ENCODE results near the gene BCAM. TPM values are rescaled to one million over a fixed set of nuclear protein-coding genes. Genes with fewer than 3 reads are reported as not detected.

Gene BCAM
- total and polyA plus RNA-seq, 2 of the 4 experiments (the other 2 are of a cell fraction) = 2.3 to 35.7 TPM

GRCh38 chr19:44820648-44821609, 12.0 kb downstream of the BCAM start:
- Histone ChIP-seq H2BK20ac (ENCODE audit: low read depth, low read length) (no peak overlapping the region), H2AK9ac (replicated peaks; ENCODE audit: low read depth, low read length, poor library complexity) (no peak overlapping the region), H2AK5ac (ENCODE audit: low read depth, low read length) (no peak overlapping the region), H4K91ac (ENCODE audit: insufficient read depth, low read depth, low read length) (no peak overlapping the region), H3K18ac (ENCODE audit: low read depth, low read length) (no peak overlapping the region), H2AFZ (replicated peaks; ENCODE audit: low read length, poor library complexity) (no peak overlapping the region), H2BK5ac (ENCODE audit: low read depth, low read length, poor library complexity, severe bottlenecking) (no peak overlapping the region), H4K8ac (ENCODE audit: low read depth in 2 of 2, low read length in 2 of 2) (no peak overlapping the region), H2BK120ac (ENCODE audit: low read depth, low read length) (no peak overlapping the region), H3K9me3 (ENCODE audit: control insufficient read depth, insufficient read depth, low read length) (no peaks in the 10 kb centered on the region), H3K4ac (ENCODE audit: low read depth, low read length) (no peak overlapping the region), H3K36me3 (ENCODE audit: control insufficient read depth, insufficient read depth, low read length) (peaks cover 6% of the 10 kb centered on the region), H3K4me1 (ENCODE audit: control insufficient read depth, insufficient read depth, low read length) (peaks cover 3% of the 10 kb centered on the region; the same call in 1 of the 2 replicates), H4K5ac (ENCODE audit: low read depth, low read length) (no peak overlapping the region), H2BK15ac (ENCODE audit: low read depth, low read length) (no peak overlapping the region), H3K4me2 (ENCODE audit: low read depth, low read length) (no peak overlapping the region), H3K79me1 (ENCODE audit: low read depth in 1 of 2, low read length in 2 of 2) (no peaks in the 10 kb centered on the region), H3K27ac (ENCODE audit: insufficient read depth, low read length) (no peak overlapping the region), H3K27me3 (ENCODE audit: control insufficient read depth, insufficient read depth, low read length) (peaks cover 2% of the 10 kb centered on the region), H3K9me1 (ENCODE audit: insufficient read depth, low read length) (0 out of 2 replicates have a peak, but pooled peaks cover 2% of the 10 kb centered on the region), H3K9ac (ENCODE audit: low read depth, low read length) (no peak overlapping the region), H4K20me1 (ENCODE audit: insufficient read depth, low read length) (no peaks in the 10 kb centered on the region), H3K23ac (ENCODE audit: low read depth, low read length) (no peak overlapping the region), H3K14ac (replicated peaks; ENCODE audit: low read depth, low read length) (no peak overlapping the region), H3K4me3 (ENCODE audit: insufficient read depth, low read depth, low read length) (no peak overlapping the region), H3K56ac (ENCODE audit: extremely low read depth, insufficient read depth, low read length) (no peak overlapping the region)
- peak; percentile 24; the same call in 1 of the 2 replicates for ATAC-seq (ENCODE audit: low read depth)
- POLR2A ChIA-PET (ENCODE audit: unreplicated experiment) = interaction anchor here (0.5 to 0.6 kb wide), 2 partner anchors 10 to 543 kb away, joined by 4 to 7 read pairs; no protein-coding TSS in a partner anchor
- BruUV-seq (replicated peaks) = no TSS peak
- intact Hi-C loops (cut with micrococcal nuclease) = no loop called here
- no peak for TF ChIP-seq RFX5 (IDR thresholded peaks at IDR 0.05; ENCODE audit: low read depth, low read length)
- TF ChIP-seq CEBPB (IDR thresholded peaks at IDR 0.05; ENCODE audit: low read depth, low read length) = no peak
- TF ChIP-seq CHD1 (IDR thresholded peaks at IDR 0.05; ENCODE audit: low read depth, low read length) = no peak
- no peak for TF ChIP-seq MAFK (IDR thresholded peaks at IDR 0.05; ENCODE audit: low read depth, low read length)
- in situ Hi-C loops (cut with MboI; ENCODE audit: low sequenced_read_pairs) = no loop called here
- dilution Hi-C loops (cut with HindIII; ENCODE audit: low sequenced_read_pairs, unreplicated experiment) = no loop called here
- CTCF ChIA-PET = no interaction called here
- 66% methylated on average over 6 of the region's 35 CpGs; no CpG with 5 or more reads in 1 of the 2 experiments for WGBS, 2 experiments (ENCODE audit: extremely low coverage in 2 of 2, insufficient read length in 1 of 2)
- DNase-seq = no peak
